Activated T-helper 2 cell treated with anti-CD3 and anti-CD28 coated beads, Interferon-gamma antibody, Interleukin-2, Interleukin-4, amounts not matched to agents 10 μg/mL and 5 μg/mL and 100 μg/mL, durations not matched to agents 14 hours and 24 hours and 36 hours (primary cell): ENCODE measurements around the gene MCRS1. TPM values are rescaled to one million over a fixed set of nuclear protein-coding genes. Genes with fewer than 3 reads are reported as not detected.

Source experiments
- DNase-seq: peaks from one replicate; pipeline ENCODE4 v3.0.0; 2021; ENCODE audit warnings: low spot score
- H3K27ac Mint-ChIP-seq: one replicate; pipeline ENCODE4 v1.8.0; 2021; ENCODE audit warnings: mixed read lengths
- H3K27me3 Mint-ChIP-seq: one replicate; pipeline ENCODE4 v1.8.0; 2021; ENCODE audit warnings: low read depth, mixed read lengths
- H3K36me3 Mint-ChIP-seq: one replicate; pipeline ENCODE4 v1.8.0; 2021; ENCODE audit warnings: low read depth, mixed read lengths
- H3K4me1 Mint-ChIP-seq: one replicate; pipeline ENCODE4 v1.8.0; 2021; ENCODE audit warnings: low read depth, mixed read lengths
- H3K4me3 Mint-ChIP-seq: one replicate; pipeline ENCODE4 v1.8.0; 2021; ENCODE audit warnings: low read depth, mild to moderate bottlenecking, moderate library complexity, mixed read lengths
- H3K9me3 Mint-ChIP-seq: one replicate; pipeline ENCODE4 v1.8.0; 2021; ENCODE audit warnings: mixed read lengths
- intact Hi-C: fragments of 100-400 bp; cut with micrococcal nuclease; formaldehyde crosslinking; loops from one replicate; pipeline ENCODE4 v1.15.1; 2023
- total RNA-seq: library from RNA; stranded (reverse); gene quantifications from 2 replicates; pipeline ENCODE4 v1.2.3, GENCODE V29; 2022

MCRS1 gene
- total RNA-seq, 1 donor from 2014 or later = 67.9 TPM

- Mint-ChIP-seq H3K36me3 (peaks cover 47% of the 10 kb centered on the region), H3K27ac (no peak overlapping the region), H3K27me3 (no peaks in the 10 kb centered on the region), H3K4me1 (peaks cover 7% of the 10 kb centered on the region), H3K4me3 (no peak overlapping the region), H3K9me3 (no peaks in the 10 kb centered on the region)
- no peak for DNase-seq
- intact Hi-C loops = no loop called here
Measured at GRCh38 chr12:49558526-49558925, 9.4 kb downstream of the MCRS1 start.

- peaks cover 7% of the 10 kb centered on the region for H3K4me1 Mint-ChIP-seq
- H3K27ac Mint-ChIP-seq = no peak overlapping the region
- no peak overlapping the region for H3K4me3 Mint-ChIP-seq
- DNase-seq = no peak
- intact Hi-C loops = no loop called here
- H3K9me3 Mint-ChIP-seq = no peaks in the 10 kb centered on the region
- H3K36me3 Mint-ChIP-seq = peaks cover 41% of the 10 kb centered on the region
- no peaks in the 10 kb centered on the region for H3K27me3 Mint-ChIP-seq
Measured at GRCh38 chr12:49557917-49558215, 10.1 kb downstream of the MCRS1 start.

- Mint-ChIP-seq H3K4me1 (peaks cover 7% of the 10 kb centered on the region), H3K4me3 (no peak overlapping the region), H3K36me3 (peaks cover 35% of the 10 kb centered on the region), H3K9me3 (no peaks in the 10 kb centered on the region), H3K27me3 (peaks cover 4% of the 10 kb centered on the region), H3K27ac (no peak overlapping the region)
- DNase-seq = no peak
- intact Hi-C loops = no loop called here
Measured at GRCh38 chr12:49557187-49557916, 10.6 kb downstream of the MCRS1 start.

- no peak for DNase-seq
- Mint-ChIP-seq H3K4me1 (peaks cover 7% of the 10 kb centered on the region), H3K36me3 (peaks cover 28% of the 10 kb centered on the region), H3K4me3 (no peak overlapping the region), H3K27ac (no peak overlapping the region), H3K27me3 (peaks cover 7% of the 10 kb centered on the region), H3K9me3 (no peaks in the 10 kb centered on the region)
- intact Hi-C loops = no loop called here
Measured at GRCh38 chr12:49556391-49557186, 11.4 kb downstream of the MCRS1 start.

GRCh38 chr12:49555631-49556390 lies 12.1 kb downstream of the MCRS1 start:
- Mint-ChIP-seq H3K27me3 (peaks cover 7% of the 10 kb centered on the region), H3K36me3 (peaks cover 23% of the 10 kb centered on the region), H3K4me1 (peaks cover 2% of the 10 kb centered on the region), H3K9me3 (no peaks in the 10 kb centered on the region), H3K4me3 (no peak overlapping the region), H3K27ac (no peak overlapping the region)
- intact Hi-C loops = no loop called here
- no peak for DNase-seq

GRCh38 chr12:49554266-49554665 lies 13.7 kb downstream of the MCRS1 start:
- Mint-ChIP-seq H3K27me3 (peaks cover 13% of the 10 kb centered on the region), H3K36me3 (peaks cover 11% of the 10 kb centered on the region), H3K4me3 (no peak overlapping the region), H3K4me1 (no peaks in the 10 kb centered on the region), H3K27ac (no peak overlapping the region), H3K9me3 (no peaks in the 10 kb centered on the region)
- DNase-seq = no peak
- intact Hi-C loops = no loop called here

- peaks cover 15% of the 10 kb centered on the region for H3K27me3 Mint-ChIP-seq
- H3K27ac Mint-ChIP-seq = no peak overlapping the region
- H3K4me1 Mint-ChIP-seq = peaks cover 2% of the 10 kb centered on the region
- intact Hi-C loops = no loop called here
- H3K9me3 Mint-ChIP-seq = no peaks in the 10 kb centered on the region
- no peak overlapping the region for H3K4me3 Mint-ChIP-seq
- peaks cover 5% of the 10 kb centered on the region for H3K36me3 Mint-ChIP-seq
- no peak for DNase-seq
Measured at GRCh38 chr12:49553512-49554088, 14.3 kb downstream of the MCRS1 start.

- Mint-ChIP-seq H3K9me3 (no peaks in the 10 kb centered on the region), H3K4me1 (peaks cover 4% of the 10 kb centered on the region), H3K27me3 (peaks cover 18% of the 10 kb centered on the region), H3K27ac (no peak overlapping the region), H3K4me3 (no peak overlapping the region), H3K36me3 (no peaks in the 10 kb centered on the region)
- no peak for DNase-seq
- intact Hi-C loops = no loop called here
Measured at GRCh38 chr12:49552899-49553298, 15.0 kb downstream of the MCRS1 start.

GRCh38 chr12:49552425-49552824 lies 15.5 kb downstream of the MCRS1 start:
- peaks cover 4% of the 10 kb centered on the region for H3K4me1 Mint-ChIP-seq
- no peak overlapping the region for H3K27ac Mint-ChIP-seq
- peaks cover 19% of the 10 kb centered on the region for H3K27me3 Mint-ChIP-seq
- H3K4me3 Mint-ChIP-seq = no peak overlapping the region
- intact Hi-C loops = no loop called here
- no peaks in the 10 kb centered on the region for H3K9me3 Mint-ChIP-seq
- no peak for DNase-seq
- no peaks in the 10 kb centered on the region for H3K36me3 Mint-ChIP-seq

GRCh38 chr12:49552014-49552413 lies 15.9 kb downstream of the MCRS1 start:
- no peak overlapping the region for H3K4me3 Mint-ChIP-seq
- H3K4me1 Mint-ChIP-seq = peaks cover 4% of the 10 kb centered on the region
- H3K36me3 Mint-ChIP-seq = no peaks in the 10 kb centered on the region
- intact Hi-C loops = no loop called here
- DNase-seq = no peak
- no peak overlapping the region for H3K27ac Mint-ChIP-seq
- peaks cover 19% of the 10 kb centered on the region for H3K27me3 Mint-ChIP-seq
- H3K9me3 Mint-ChIP-seq = no peaks in the 10 kb centered on the region

GRCh38 chr12:49550693-49551252 lies 17.2 kb downstream of the MCRS1 start:
- Mint-ChIP-seq H3K4me3 (no peak overlapping the region), H3K9me3 (no peaks in the 10 kb centered on the region), H3K27me3 (peaks cover 19% of the 10 kb centered on the region), H3K36me3 (no peaks in the 10 kb centered on the region), H3K27ac (no peak overlapping the region), H3K4me1 (peaks cover 4% of the 10 kb centered on the region)
- no peak for DNase-seq
- intact Hi-C loops = no loop called here
